Measurements from ENCODE around the gene ABHD1.

ABHD1 gene

GRCh38 chr2:27094353-27094984, 29.1 kb upstream of the ABHD1 start:
- Histone ChIP-seq H3K36me3 (ENCODE audit: control insufficient read depth in 1 of 2, insufficient read depth in 2 of 2, low read depth in 1 of 2, low read length in 2 of 2) (no peaks in the 10 kb centered on the region), H3K4me3 (ENCODE audit: insufficient read depth in 1 of 2, low read depth in 1 of 2, low read length in 2 of 2) (no peak overlapping the region), H3K18ac (ENCODE audit: low read depth in 1 of 2, low read length in 2 of 2) (no peak overlapping the region), H4K91ac (ENCODE audit: low read length) (no peak overlapping the region), H3K4me1 (ENCODE audit: control insufficient read depth, insufficient read depth, low read depth, low read length) (peaks cover 18% of the 10 kb centered on the region), H3K27me3 (ENCODE audit: control insufficient read depth in 1 of 2, insufficient read depth in 1 of 2, low read length in 2 of 2) (peaks cover under 1 to 1% of the 10 kb centered on the region in 2 experiments), H3K4ac (ENCODE audit: low read depth in 1 of 2, low read length in 2 of 2) (no peak overlapping the region), H2BK12ac (ENCODE audit: low read length in 2 of 2) (no peak overlapping the region), H2AK5ac (ENCODE audit: low read length, severe bottlenecking) (no peak overlapping the region), H3K4me2 (ENCODE audit: low read length, poor library complexity, severe bottlenecking) (no peak overlapping the region), H4K8ac (ENCODE audit: low read length) (no peak overlapping the region), H3K9me3 (ENCODE audit: control insufficient read depth, low read length) (no peaks in the 10 kb centered on the region), H2BK15ac (ENCODE audit: low read depth, poor library complexity, severe bottlenecking) (no peak overlapping the region), H3K27ac (ENCODE audit: low read length, poor library complexity, severe bottlenecking) (no peak overlapping the region), H3K23ac (ENCODE audit: low read length in 2 of 2) (no peak overlapping the region), H3K9ac (ENCODE audit: low read length) (no peak overlapping the region), H3K79me1 (replicated peaks; ENCODE audit: low read length, poor library complexity, severe bottlenecking) (no peaks in the 10 kb centered on the region), H3K14ac (ENCODE audit: low read length in 2 of 2) (no peak overlapping the region), H2BK120ac (ENCODE audit: low read depth, low read length) (no peak overlapping the region), H2BK5ac (ENCODE audit: low read depth, low read length, poor library complexity, severe bottlenecking) (no peak overlapping the region), H2AFZ (ENCODE audit: low read depth, low read length) (no peak overlapping the region)
- no peak for DNase-seq
- WGBS, result 96% methylated on average over 24 of the region's 24 CpGs

- Histone ChIP-seq H4K8ac (ENCODE audit: low read length) (no peak overlapping the region), H3K4me3 (ENCODE audit: insufficient read depth in 1 of 2, low read depth in 1 of 2, low read length in 2 of 2) (no peak overlapping the region), H3K27ac (ENCODE audit: low read length, poor library complexity, severe bottlenecking) (no peak overlapping the region), H3K14ac (ENCODE audit: low read length in 2 of 2) (no peak overlapping the region), H2AK5ac (ENCODE audit: low read length, severe bottlenecking) (no peak overlapping the region), H2BK120ac (ENCODE audit: low read depth, low read length) (no peak overlapping the region), H2BK12ac (ENCODE audit: low read length in 2 of 2) (no peak overlapping the region), H3K4ac (ENCODE audit: low read depth in 1 of 2, low read length in 2 of 2) (no peak overlapping the region), H2AFZ (ENCODE audit: low read depth, low read length) (peak overlapping the region; percentile 46), H3K9me3 (ENCODE audit: control insufficient read depth, low read length) (no peaks in the 10 kb centered on the region), H3K23ac (ENCODE audit: low read length in 2 of 2) (no peak overlapping the region), H3K4me2 (ENCODE audit: low read length, poor library complexity, severe bottlenecking) (no peak overlapping the region), H3K4me1 (ENCODE audit: control insufficient read depth, insufficient read depth, low read depth, low read length) (peaks cover 20% of the 10 kb centered on the region), H2BK5ac (ENCODE audit: low read depth, low read length, poor library complexity, severe bottlenecking) (no peak overlapping the region), H2BK15ac (ENCODE audit: low read depth, poor library complexity, severe bottlenecking) (no peak overlapping the region), H3K36me3 (ENCODE audit: control insufficient read depth in 1 of 2, insufficient read depth in 2 of 2, low read depth in 1 of 2, low read length in 2 of 2) (no peaks in the 10 kb centered on the region), H4K91ac (ENCODE audit: low read length) (no peak overlapping the region), H3K79me1 (replicated peaks; ENCODE audit: low read length, poor library complexity, severe bottlenecking) (no peaks in the 10 kb centered on the region), H3K27me3 (ENCODE audit: control insufficient read depth in 1 of 2, insufficient read depth in 1 of 2, low read length in 2 of 2) (peaks cover 0 to 8% of the 10 kb centered on the region in 2 experiments), H3K18ac (ENCODE audit: low read depth in 1 of 2, low read length in 2 of 2) (no peak overlapping the region), H3K9ac (ENCODE audit: low read length) (no peak overlapping the region)
- no peak for DNase-seq
- 89% methylated on average over 2 of the region's 2 CpGs for WGBS
These were observed 28.2 kb upstream of the ABHD1 start for GRCh38 chr2:27095427-27095744.

GRCh38 chr2:27095745-27096651, 27.6 kb upstream of the ABHD1 start:
- Histone ChIP-seq H3K9ac (ENCODE audit: low read length) (peak overlapping the region; percentile 53), H3K18ac (ENCODE audit: low read depth in 1 of 2, low read length in 2 of 2) (peak overlapping the region in 1 of 2 experiments; percentile 61), H3K14ac (ENCODE audit: low read length in 2 of 2) (no peak overlapping the region), H3K27me3 (ENCODE audit: control insufficient read depth in 1 of 2, insufficient read depth in 1 of 2, low read length in 2 of 2) (peaks cover 0 to 11% of the 10 kb centered on the region in 2 experiments), H3K9me3 (ENCODE audit: control insufficient read depth, low read length) (no peaks in the 10 kb centered on the region), H2BK15ac (ENCODE audit: low read depth, poor library complexity, severe bottlenecking) (no peak overlapping the region), H2BK12ac (ENCODE audit: low read length in 2 of 2) (no peak overlapping the region), H3K79me1 (replicated peaks; ENCODE audit: low read length, poor library complexity, severe bottlenecking) (no peaks in the 10 kb centered on the region), H3K4ac (ENCODE audit: low read depth in 1 of 2, low read length in 2 of 2) (no peak overlapping the region), H3K4me3 (ENCODE audit: insufficient read depth in 1 of 2, low read depth in 1 of 2, low read length in 2 of 2) (peak overlapping the region in 1 of 2 experiments; percentile 71), H3K4me2 (ENCODE audit: low read length, poor library complexity, severe bottlenecking) (peak overlapping the region; percentile 44), H4K91ac (ENCODE audit: low read length) (peak overlapping the region; percentile 41), H2BK120ac (ENCODE audit: low read depth, low read length) (no peak overlapping the region), H4K8ac (ENCODE audit: low read length) (peak overlapping the region; percentile 76), H2BK5ac (ENCODE audit: low read depth, low read length, poor library complexity, severe bottlenecking) (no peak overlapping the region), H2AFZ (ENCODE audit: low read depth, low read length) (peak overlapping the region; percentile 46), H3K27ac (ENCODE audit: low read length, poor library complexity, severe bottlenecking) (no peak overlapping the region), H3K36me3 (ENCODE audit: control insufficient read depth in 1 of 2, insufficient read depth in 2 of 2, low read depth in 1 of 2, low read length in 2 of 2) (no peaks in the 10 kb centered on the region), H3K23ac (ENCODE audit: low read length in 2 of 2) (no peak overlapping the region), H3K4me1 (ENCODE audit: control insufficient read depth, insufficient read depth, low read depth, low read length) (peaks cover 20% of the 10 kb centered on the region), H2AK5ac (ENCODE audit: low read length, severe bottlenecking) (no peak overlapping the region)
- WGBS, result 42% methylated on average over 18 of the region's 18 CpGs
- peak; percentile 59 for DNase-seq

GRCh38 chr2:27096748-27097297, 26.8 kb upstream of the ABHD1 start:
- H3K4me3 ChIP-seq (ENCODE audit: insufficient read depth in 1 of 2, low read depth in 1 of 2, low read length in 2 of 2), result no peak overlapping the region
- H3K14ac ChIP-seq (ENCODE audit: low read length in 2 of 2), result no peak overlapping the region
- no peak overlapping the region for H2BK12ac ChIP-seq (ENCODE audit: low read length in 2 of 2)
- no peak overlapping the region for H2BK120ac ChIP-seq (ENCODE audit: low read depth, low read length)
- H4K8ac ChIP-seq (ENCODE audit: low read length), result no peak overlapping the region
- H3K27me3 ChIP-seq (ENCODE audit: control insufficient read depth in 1 of 2, insufficient read depth in 1 of 2, low read length in 2 of 2), result peaks cover 1 to 19% of the 10 kb centered on the region in 2 experiments
- H3K27ac ChIP-seq (ENCODE audit: low read length, poor library complexity, severe bottlenecking), result no peak overlapping the region
- H2BK5ac ChIP-seq (ENCODE audit: low read depth, low read length, poor library complexity, severe bottlenecking), result no peak overlapping the region
- no peaks in the 10 kb centered on the region for H3K9me3 ChIP-seq (ENCODE audit: control insufficient read depth, low read length)
- no peak overlapping the region for H4K91ac ChIP-seq (ENCODE audit: low read length)
- H3K4ac ChIP-seq (ENCODE audit: low read depth in 1 of 2, low read length in 2 of 2), result no peak overlapping the region
- no peak overlapping the region for H3K23ac ChIP-seq (ENCODE audit: low read length in 2 of 2)
- H3K18ac ChIP-seq (ENCODE audit: low read depth in 1 of 2, low read length in 2 of 2), result no peak overlapping the region
- H3K79me1 ChIP-seq (replicated peaks; ENCODE audit: low read length, poor library complexity, severe bottlenecking), result no peaks in the 10 kb centered on the region
- no peaks in the 10 kb centered on the region for H3K36me3 ChIP-seq (ENCODE audit: control insufficient read depth in 1 of 2, insufficient read depth in 2 of 2, low read depth in 1 of 2, low read length in 2 of 2)
- WGBS, result 87% methylated on average over 3 of the region's 3 CpGs
- DNase-seq, result no peak
- no peak overlapping the region for H3K9ac ChIP-seq (ENCODE audit: low read length)
- no peak overlapping the region for H2BK15ac ChIP-seq (ENCODE audit: low read depth, poor library complexity, severe bottlenecking)
- H3K4me2 ChIP-seq (ENCODE audit: low read length, poor library complexity, severe bottlenecking), result no peak overlapping the region
- peaks cover 20% of the 10 kb centered on the region for H3K4me1 ChIP-seq (ENCODE audit: control insufficient read depth, insufficient read depth, low read depth, low read length)
- no peak overlapping the region for H2AFZ ChIP-seq (ENCODE audit: low read depth, low read length)
- H2AK5ac ChIP-seq (ENCODE audit: low read length, severe bottlenecking), result no peak overlapping the region
